Measurements from ENCODE around the gene SLIT3. TPM values are rescaled to one million over a fixed set of nuclear protein-coding genes. Genes with fewer than 3 reads are reported as not detected.
"Not testable (repeated sequence)": the region's sequence is repeated elsewhere in the genome, so short reads cannot be mapped to it uniquely, and the experiment has no call there.

The SLIT3 gene
- total RNA-seq, 4 donors from 2014 or later: 46.3 to 89.0 (median 68.0) TPM

GRCh38 chr5:169218176-169218575, 82.8 kb downstream of the SLIT3 start:
- ATAC-seq (ENCODE audit: low FRiP score) (no peak), DNase-seq (ENCODE audit: low spot score) (no peak)
- TF ChIP-seq, protein P1, sequence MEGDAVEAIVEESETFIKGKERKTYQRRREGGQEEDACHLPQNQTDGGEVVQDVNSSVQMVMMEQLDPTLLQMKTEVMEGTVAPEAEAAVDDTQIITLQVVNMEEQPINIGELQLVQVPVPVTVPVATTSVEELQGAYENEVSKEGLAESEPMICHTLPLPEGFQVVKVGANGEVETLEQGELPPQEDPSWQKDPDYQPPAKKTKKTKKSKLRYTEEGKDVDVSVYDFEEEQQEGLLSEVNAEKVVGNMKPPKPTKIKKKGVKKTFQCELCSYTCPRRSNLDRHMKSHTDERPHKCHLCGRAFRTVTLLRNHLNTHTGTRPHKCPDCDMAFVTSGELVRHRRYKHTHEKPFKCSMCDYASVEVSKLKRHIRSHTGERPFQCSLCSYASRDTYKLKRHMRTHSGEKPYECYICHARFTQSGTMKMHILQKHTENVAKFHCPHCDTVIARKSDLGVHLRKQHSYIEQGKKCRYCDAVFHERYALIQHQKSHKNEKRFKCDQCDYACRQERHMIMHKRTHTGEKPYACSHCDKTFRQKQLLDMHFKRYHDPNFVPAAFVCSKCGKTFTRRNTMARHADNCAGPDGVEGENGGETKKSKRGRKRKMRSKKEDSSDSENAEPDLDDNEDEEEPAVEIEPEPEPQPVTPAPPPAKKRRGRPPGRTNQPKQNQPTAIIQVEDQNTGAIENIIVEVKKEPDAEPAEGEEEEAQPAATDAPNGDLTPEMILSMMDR (IDR thresholded peaks at IDR 0.05): no peak

GRCh38 chr5:169216866-169217265, 84.1 kb downstream of the SLIT3 start:
- no peak for DNase-seq (ENCODE audit: low spot score)
- TF ChIP-seq, protein P1 (IDR thresholded peaks at IDR 0.05): no peak
- no peak for ATAC-seq (ENCODE audit: low FRiP score)

- ATAC-seq (ENCODE audit: low FRiP score) (peak; percentile 80), DNase-seq (ENCODE audit: low spot score) (no peak)
- TF ChIP-seq, protein P1 (IDR thresholded peaks at IDR 0.05): no peak
Observed at GRCh38 chr5:169213479-169213878, 87.5 kb downstream of the SLIT3 start.

- ATAC-seq (ENCODE audit: low FRiP score); DNase-seq (ENCODE audit: low spot score): not testable (repeated sequence)
Observed at GRCh38 chr5:169211761-169212160, 89.2 kb downstream of the SLIT3 start.

- TF ChIP-seq, protein P1 (IDR thresholded peaks at IDR 0.05): no peak
- DNase-seq (ENCODE audit: low spot score): no peak
- ATAC-seq (ENCODE audit: low FRiP score): no peak
Observed at GRCh38 chr5:169204788-169205400, 96.0 kb downstream of the SLIT3 start.

GRCh38 chr5:169202969-169203368, 98.0 kb downstream of the SLIT3 start:
- DNase-seq (ENCODE audit: low spot score) (no peak), ATAC-seq (ENCODE audit: low FRiP score) (peak; percentile 62)
- TF ChIP-seq, protein P1 (IDR thresholded peaks at IDR 0.05): no peak

- DNase-seq (ENCODE audit: low spot score) (no peak), ATAC-seq (ENCODE audit: low FRiP score) (no peak)
- TF ChIP-seq, protein P1 (IDR thresholded peaks at IDR 0.05): no peak
Observed at GRCh38 chr5:169201597-169201996, 99.3 kb downstream of the SLIT3 start.

All from omental fat pad (tissue), 4 donors.